GM18526 (cell line): ENCODE results near the gene FBXO41.

Experiments used
- POLR2A ChIP-seq: IDR thresholded peaks from 3 replicates; pipeline ENCODE4 v1.6.1; 2011; ENCODE audit not compliant: insufficient read length; ENCODE audit errors: extremely low read depth

The FBXO41 gene

DNA sequence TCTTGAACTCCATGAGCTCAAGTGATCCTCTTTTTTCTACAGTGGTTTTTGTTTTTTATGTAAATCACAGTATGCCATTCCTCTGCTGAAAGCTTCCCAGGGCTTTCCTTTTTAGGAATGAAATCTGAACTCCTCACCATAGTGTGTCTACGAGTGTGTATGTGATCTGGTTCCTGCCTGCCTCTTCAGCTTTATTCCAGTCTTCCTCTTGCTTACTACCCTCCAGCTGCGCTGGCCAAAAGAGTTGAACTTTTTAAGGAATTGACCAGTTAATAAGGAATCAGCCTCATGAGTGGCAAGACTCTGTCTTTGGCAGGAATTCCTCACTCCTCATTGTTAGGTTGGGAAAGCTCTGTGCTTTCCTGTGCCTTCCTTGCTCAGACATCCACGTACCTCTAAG, 46.1 kb downstream of the FBXO41 start:
- TF ChIP-seq POLR2A, result no peak

DNA sequence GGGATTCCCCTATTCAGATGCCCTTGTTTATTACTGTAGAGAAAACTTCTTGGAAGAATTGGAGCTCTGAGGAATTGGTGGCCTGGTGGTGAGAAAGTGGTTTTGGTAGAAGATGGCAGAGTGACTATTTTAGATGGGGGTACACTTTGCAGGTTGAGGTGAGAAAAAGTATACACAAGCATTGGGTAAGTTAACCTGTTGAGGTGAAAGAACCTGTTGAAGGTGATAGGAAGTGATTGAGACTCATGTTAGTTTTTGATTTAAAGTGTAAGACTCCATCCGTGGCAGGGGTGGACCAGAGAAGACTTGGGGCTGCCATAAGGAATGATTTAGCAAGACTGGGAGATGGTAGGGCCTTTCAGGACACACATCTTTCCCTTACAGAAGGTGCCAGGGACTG, 47.1 kb downstream of the FBXO41 start:
- no peak for TF ChIP-seq POLR2A

DNA sequence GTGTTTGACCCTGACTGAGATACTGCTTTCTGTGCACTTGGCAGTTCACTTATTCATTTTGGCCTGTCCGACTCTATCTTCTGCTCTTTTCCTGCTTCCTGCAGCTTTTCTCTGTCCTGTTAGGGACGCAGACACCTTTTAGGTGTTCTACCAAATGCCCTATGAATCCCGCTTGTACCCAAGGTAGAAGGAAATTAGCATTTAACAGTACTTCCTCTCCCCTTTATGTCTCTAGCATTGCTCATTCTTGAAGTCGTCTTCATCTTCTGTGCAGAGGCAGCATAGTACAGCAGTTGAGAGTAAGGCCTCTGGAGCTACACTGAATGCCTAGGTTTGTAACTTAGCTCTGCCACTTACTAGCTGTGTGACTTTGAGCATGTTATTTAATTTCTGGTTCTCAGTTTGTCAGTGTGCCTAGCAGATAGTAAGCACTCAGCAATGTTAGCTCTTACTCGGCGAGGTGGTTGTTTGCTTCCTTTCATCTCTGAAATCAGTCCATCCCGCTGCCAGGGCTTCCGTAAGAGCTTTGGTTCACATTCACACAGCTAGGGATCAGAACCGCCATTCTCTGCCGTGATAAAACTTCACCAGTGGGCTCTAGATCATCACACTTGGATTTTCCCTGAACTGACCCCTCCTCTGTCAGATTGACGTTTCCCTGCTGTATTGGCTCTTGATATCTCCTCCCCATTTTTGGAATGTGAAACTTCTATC, 48.8 kb downstream of the FBXO41 start:
- TF ChIP-seq POLR2A, result no peak

DNA sequence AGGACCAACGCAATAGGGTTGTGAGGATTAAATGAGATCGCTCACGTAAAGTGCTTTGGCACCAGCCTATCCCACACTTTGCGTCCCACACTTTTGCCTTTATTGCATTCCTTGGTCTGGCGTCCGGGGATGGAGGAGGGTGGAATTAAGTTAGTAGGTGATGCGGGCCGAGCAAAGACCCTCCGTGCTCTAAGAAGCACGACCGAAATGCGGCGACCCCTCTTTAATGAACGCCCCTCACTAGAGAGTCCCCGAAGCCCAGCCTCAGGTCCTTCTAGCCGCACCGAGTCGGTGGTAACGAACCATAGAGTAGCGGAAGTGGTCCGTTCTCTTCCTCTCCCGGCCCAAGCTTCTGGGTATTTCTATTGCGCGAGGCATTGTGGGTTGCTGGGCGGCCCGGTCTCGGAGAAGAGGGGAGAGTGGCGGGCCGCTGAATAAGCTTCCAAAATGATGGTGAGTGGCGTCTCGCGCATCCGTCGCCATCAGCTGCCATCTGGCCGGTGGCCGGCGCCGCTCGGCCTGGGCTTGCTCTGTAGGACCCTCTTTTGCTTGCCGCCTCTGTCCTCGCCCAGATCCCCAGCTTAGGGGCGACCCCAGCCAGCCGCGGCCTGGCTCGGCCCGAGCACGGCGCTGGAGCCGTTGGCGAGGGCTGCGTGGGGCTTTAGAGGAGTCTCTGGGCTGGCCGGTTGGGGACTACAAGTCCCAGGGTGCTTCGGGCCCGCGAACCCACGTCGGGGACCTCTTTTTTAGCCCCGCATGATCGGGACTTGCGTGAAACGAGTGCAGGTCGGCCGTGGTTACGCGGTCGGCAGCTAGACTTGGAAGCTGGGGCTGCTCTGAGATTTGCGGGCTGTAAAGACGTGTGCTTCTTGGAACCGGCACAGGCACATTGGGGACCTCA, 50.1 kb downstream of the FBXO41 start, which contains the start of gene CCT7:
Gene CCT7, plus strand, starts transcription at position 377 of the 901 bp plus-strand sequence. Its CDS starts 71 bp downstream, at position 448.
- peak; percentile 95 for TF ChIP-seq POLR2A

DNA sequence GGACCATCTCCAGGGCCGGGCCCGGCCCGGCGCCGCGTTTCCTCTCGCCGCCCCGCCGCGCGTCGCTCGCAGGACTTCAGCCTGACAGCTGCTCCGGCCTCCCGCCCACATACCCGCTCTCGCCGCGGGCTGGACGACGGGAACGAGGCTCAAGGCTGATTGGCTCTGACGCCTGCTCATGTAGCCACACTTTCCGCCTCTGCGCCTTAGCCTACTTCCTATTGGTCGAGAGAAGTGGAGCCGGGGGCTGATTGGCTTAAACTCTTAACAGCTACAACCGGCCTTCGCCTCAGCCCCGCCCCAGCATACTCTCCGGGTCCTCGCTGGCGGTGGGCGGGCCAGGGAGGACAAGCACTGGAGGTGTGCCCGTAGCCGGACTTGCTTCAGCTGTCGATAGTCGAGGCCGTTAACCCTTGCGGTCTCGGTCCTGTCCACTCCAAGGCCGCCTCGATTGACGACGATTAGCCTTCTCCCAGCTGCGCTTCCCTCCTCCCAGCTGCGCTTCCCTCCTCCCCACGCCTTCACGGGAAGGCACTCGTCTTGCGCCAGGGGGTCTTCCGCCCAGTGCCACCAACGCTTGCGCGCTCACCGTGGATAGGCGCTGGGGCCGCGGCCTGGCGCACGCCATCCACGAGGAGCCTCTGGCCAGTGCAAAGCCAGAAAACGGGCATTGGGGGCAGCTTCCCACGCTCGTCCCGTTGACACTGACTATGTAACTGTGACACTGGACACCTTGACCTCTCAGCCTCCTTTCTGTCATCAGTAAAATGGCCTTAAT, 50.9 kb downstream of the FBXO41 start, which contains the start of gene PRADC1:
Gene PRADC1, minus strand, starts transcription at position 86 of the 778 bp plus-strand sequence. Its CDS starts 79 bp downstream, at position 7.
- peak; percentile 29 for TF ChIP-seq POLR2A

DNA sequence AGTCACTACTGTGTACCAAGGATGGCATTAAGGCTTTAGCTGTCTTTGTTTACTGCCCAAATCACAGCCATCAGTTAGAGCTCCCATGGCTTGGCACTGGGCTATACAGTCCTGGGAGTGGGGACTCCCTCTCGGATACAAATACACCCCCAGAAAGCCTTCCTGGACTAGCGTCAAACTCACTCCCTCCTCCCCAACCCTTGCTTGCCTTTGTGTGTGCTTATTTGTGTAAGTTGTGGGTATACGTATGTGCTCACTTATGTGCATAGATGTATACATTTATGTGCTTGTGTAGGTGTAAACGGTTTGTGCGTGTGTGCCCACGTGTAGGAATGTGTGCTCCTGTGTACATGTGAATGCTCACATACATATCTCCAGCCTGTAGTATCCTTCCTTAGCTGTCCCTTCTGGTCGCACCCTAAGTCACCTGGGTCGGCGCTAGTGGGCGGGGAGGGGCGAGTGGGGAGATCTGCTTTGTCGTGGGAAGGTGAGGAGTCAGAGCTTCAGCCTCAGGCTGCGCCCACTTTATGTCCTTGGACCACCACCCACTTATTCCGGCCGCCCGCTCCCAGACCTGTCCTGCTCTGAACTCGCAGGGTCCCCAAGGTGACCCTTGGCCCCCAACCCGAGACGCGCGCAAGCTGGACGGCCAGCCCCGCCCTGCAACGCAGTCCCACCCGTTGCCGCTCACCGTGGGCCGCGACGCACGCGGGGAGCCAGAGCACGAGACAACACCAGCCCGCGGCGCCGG, 51.7 kb downstream of the FBXO41 start:
- no peak for TF ChIP-seq POLR2A

DNA sequence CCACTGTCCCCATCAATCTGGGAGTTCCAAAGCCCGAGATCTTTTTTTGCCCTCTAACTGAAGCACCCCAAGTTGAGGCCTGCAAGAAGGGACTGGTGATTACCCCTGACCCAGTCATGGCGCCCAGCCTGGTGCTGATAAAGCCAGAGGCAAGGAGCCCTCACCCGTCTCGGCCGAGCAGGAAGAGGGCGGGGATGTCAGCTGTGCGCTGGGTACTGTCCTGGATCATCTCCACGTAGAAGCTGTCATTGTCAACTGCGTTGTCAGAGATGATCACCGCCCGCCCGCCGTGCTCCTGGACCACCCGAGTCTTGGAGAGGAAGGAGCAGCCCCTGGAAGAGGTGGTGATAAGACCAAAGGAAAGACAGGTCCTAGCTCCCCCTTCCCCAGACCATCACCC, 55.6 kb downstream of the FBXO41 start:
- TF ChIP-seq POLR2A, result no peak

DNA sequence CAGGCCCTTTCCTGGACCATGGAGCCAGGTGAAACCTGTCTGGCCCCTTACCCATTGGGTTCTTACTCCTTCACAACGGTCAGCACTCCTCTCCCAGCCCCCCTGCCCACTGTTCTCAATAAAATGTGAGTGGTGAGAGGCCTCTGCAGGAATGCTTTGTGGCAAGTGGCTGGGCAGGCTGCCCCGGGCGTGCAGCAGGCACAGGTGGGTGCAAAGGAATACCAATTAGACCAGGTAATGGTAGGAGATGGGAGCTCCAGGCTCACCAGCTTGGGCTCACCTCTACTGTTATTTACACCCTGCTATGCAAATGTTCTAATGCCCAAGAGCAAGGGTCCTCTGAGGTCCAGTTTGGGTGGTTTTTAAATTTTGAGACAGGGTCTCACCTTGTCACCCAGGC, 57.2 kb downstream of the FBXO41 start:
- TF ChIP-seq POLR2A, result no peak

DNA sequence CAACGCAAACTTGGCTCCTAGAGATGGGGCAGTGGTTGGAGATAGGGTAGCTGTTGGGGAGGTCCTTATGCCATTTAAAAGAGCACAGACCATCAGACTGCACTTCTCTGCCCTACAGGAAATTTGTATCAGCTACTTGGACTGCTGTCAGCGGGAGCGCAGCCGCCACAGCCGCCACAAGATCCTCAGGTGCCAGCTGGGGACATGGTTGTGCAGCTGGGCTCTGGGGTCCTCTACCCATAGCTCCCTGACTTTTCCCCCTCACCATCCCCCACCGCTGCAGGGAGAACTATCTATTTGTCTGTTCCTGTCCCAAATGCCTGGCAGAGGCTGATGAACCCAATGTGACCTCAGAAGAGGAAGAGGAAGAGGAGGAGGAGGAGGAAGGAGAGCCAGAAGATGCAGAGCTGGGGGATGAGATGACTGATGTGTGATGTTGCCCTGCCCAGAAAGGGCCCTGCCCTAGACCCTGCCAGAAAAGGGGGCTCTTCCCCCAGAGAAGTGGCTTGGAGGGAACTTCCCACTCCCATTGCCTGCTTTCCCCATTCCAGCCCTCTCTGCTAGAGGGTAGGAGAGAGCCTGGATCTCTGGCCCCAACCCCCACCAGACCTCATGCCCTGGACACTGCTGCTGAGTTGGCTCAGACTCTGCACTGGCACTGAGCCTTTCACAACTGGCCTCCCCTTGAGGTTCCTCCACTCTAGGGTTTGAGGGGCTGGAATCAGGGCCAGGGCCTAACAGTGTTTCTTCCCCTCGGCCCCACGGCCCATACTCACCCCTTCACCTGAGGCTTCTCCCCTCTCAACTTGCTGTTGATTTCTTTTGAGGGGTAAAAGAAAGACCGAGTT, 58.5 kb downstream of the FBXO41 start:
- no peak for TF ChIP-seq POLR2A

DNA sequence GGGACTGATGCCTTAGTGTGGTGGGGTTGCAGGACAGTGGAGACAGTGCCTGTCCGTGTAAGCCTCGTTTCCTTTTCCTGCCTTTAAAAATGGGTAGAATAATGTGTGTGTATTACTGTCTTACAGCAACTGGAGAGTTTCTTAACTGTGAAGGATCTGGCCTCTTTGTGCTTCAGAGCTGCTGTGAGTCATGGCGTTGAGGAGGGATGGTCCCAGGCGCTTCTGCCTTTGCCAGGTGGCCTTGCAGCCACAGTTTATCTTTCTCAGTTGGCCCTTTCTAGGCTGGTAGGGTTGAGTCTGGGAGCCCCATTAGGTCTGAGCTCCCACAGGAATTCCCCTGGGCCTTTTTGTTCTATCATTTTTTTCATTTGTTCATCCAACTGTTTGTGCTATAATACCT, 60.5 kb downstream of the FBXO41 start:
- TF ChIP-seq POLR2A, result no peak

DNA sequence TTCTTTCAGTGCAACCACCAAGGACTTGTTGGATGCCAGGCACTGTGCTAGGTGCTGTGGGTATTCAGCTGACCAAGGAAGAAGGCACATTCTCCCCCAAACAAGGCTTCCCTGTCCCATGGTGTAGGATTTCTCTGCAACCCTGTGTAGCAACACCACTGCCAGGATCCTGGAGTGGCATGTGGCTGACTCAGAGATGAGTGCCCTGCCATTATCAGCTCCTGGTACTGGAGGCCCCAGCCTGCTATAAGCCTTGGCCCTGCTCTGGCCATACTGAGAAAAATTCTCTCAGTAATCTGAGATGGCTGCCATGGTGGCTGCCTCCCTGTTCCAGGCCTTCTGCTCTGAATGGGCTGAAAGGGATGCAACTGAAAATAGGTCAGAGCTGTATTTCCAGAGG, 66.0 kb downstream of the FBXO41 start:
- no peak for TF ChIP-seq POLR2A

DNA sequence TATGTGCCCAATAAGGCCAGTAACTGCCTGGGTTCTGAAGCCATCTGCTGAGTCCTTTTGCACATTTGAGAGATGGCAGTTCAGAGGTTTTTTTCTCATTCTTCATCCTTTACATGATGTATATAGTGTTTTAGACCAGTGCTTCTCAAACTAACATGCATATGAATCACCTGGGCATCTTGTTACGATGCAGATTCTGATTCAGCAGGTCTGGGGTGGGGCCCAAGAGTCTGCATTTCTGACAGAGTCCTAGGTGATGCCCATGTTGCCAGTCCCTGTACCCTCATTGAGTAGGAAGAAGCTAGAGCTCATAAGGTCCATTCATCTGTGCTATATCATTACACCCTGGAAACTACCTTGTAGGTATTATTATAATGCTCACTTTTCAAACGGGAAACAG, 66.5 kb downstream of the FBXO41 start:
- TF ChIP-seq POLR2A, result no peak

DNA sequence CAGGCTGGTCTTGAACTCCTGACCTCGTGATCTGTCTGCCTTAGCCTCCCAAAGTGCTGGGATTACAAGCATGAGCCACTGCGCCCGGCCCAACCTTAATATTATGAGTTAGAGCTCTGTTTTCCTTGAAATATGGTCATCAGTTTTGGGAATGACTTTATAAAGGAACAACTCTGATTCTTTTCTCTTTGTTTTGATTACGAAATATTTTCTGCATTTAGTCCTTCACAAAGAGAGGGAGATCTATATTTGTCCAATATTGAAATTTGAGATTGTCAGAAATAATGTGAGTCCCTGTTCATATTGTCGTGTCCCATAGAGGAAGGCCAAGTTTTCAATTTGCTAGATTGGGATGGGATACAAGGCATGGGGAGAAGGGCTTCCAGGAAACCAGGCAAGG, 67.1 kb downstream of the FBXO41 start:
- no peak for TF ChIP-seq POLR2A

DNA sequence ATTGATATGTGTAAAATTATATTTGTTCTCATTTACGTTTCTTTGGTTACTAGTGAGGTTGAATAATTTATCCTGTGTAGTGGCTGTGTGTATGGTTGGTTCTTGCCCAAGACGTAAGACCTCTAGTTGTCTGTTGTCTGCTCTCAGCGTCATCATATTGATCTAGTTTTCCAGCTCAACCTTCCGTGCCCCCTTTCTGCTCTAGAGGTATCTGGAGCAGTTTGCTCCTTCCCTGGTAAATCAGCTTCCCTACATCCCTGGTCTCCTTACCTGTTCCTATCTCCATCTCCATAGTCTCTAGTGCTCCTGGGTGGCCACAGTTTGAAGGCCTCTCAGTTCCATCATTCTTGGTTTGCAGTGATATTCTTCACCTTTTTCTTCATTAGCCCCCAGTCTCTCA, 69.0 kb downstream of the FBXO41 start:
- TF ChIP-seq POLR2A, result no peak
